ENCODE measurements around the gene CACNA2D2. TPM values are rescaled to one million over a fixed set of nuclear protein-coding genes. Genes with fewer than 3 reads are reported as not detected.

The CACNA2D2 gene
- total RNA-seq, 1 experiment from 2014 or later: not detected

GRCh38 chr3:50455161-50456018, 48.0 kb downstream of the CACNA2D2 start:
- CTCF ChIA-PET: interaction anchor here (0.6 kb wide), 1 partner anchor 72 kb away, joined by 3 read pairs; no protein-coding TSS in a partner anchor
- peaks cover 48% of the 10 kb centered on the region for H3K27me3 ChIP-seq (ENCODE audit: insufficient read depth, low read depth)
- H3K4me2 ChIP-seq: no peak overlapping the region
- DNase-seq: no peak
- no peaks in the 10 kb centered on the region for H3K9me2 ChIP-seq (ENCODE audit: insufficient read depth)
- intact Hi-C loops (cut with micrococcal nuclease; ENCODE audit: unreplicated experiment): no loop called here
- TF ChIP-seq EZH2 (IDR thresholded peaks at IDR 0.05; ENCODE audit: low read depth) (no peak), CTCF (conservative IDR thresholded peaks at IDR 0.05) (no peak)
- BruUV-seq (replicated peaks): no TSS peak
- no peaks in the 10 kb centered on the region for H3K79me2 ChIP-seq (ENCODE audit: low read depth)
- no peaks in the 10 kb centered on the region for H3F3A ChIP-seq (ENCODE audit: insufficient read depth, low read depth)
- no peak overlapping the region for H3K27ac ChIP-seq
- H3K9me3 ChIP-seq (ENCODE audit: insufficient read depth, low read depth): no peaks in the 10 kb centered on the region
- no peak overlapping the region for H3K4me3 ChIP-seq
- no peaks in the 10 kb centered on the region for H3K4me1 ChIP-seq (replicated peaks; ENCODE audit: insufficient read depth)
- H3K36me3 ChIP-seq (ENCODE audit: low read depth): no peaks in the 10 kb centered on the region
- H4K20me1 ChIP-seq (ENCODE audit: insufficient read depth): no peaks in the 10 kb centered on the region
- POLR2A ChIA-PET (ENCODE audit: unreplicated experiment): no interaction called here
- no peak overlapping the region for H2AFZ ChIP-seq

- no peaks in the 10 kb centered on the region for H3K9me2 ChIP-seq (ENCODE audit: insufficient read depth)
- no peak overlapping the region for H3K4me2 ChIP-seq
- H3K79me2 ChIP-seq (ENCODE audit: low read depth): no peaks in the 10 kb centered on the region
- POLR2A ChIA-PET (ENCODE audit: unreplicated experiment): no interaction called here
- H3F3A ChIP-seq (ENCODE audit: insufficient read depth, low read depth): no peaks in the 10 kb centered on the region
- no peak overlapping the region for H3K27ac ChIP-seq
- no peak overlapping the region for H2AFZ ChIP-seq
- H3K27me3 ChIP-seq (ENCODE audit: insufficient read depth, low read depth): peaks cover 48% of the 10 kb centered on the region
- no peaks in the 10 kb centered on the region for H3K36me3 ChIP-seq (ENCODE audit: low read depth)
- no peaks in the 10 kb centered on the region for H3K4me1 ChIP-seq (replicated peaks; ENCODE audit: insufficient read depth)
- no peak for DNase-seq
- TF ChIP-seq EZH2 (IDR thresholded peaks at IDR 0.05; ENCODE audit: low read depth): no peak
- no peak for TF ChIP-seq CTCF (conservative IDR thresholded peaks at IDR 0.05)
- CTCF ChIA-PET: interaction anchor here (0.6 kb wide), 1 partner anchor 73 kb away, joined by 3 read pairs; no protein-coding TSS in a partner anchor
- H3K4me3 ChIP-seq: no peak overlapping the region
- no TSS peak for BruUV-seq (replicated peaks)
- intact Hi-C loops (cut with micrococcal nuclease; ENCODE audit: unreplicated experiment): no loop called here
- H4K20me1 ChIP-seq (ENCODE audit: insufficient read depth): no peaks in the 10 kb centered on the region
- H3K9me3 ChIP-seq (ENCODE audit: insufficient read depth, low read depth): no peaks in the 10 kb centered on the region
These were observed 48.9 kb downstream of the CACNA2D2 start for GRCh38 chr3:50454481-50455070.

GRCh38 chr3:50453907-50454306, 49.5 kb downstream of the CACNA2D2 start:
- no peaks in the 10 kb centered on the region for H3K36me3 ChIP-seq (ENCODE audit: low read depth)
- no peaks in the 10 kb centered on the region for H4K20me1 ChIP-seq (ENCODE audit: insufficient read depth)
- no peak for TF ChIP-seq EZH2 (IDR thresholded peaks at IDR 0.05; ENCODE audit: low read depth)
- no peak for TF ChIP-seq CTCF (conservative IDR thresholded peaks at IDR 0.05)
- no peak overlapping the region for H3K27ac ChIP-seq
- H3F3A ChIP-seq (ENCODE audit: insufficient read depth, low read depth): no peaks in the 10 kb centered on the region
- H3K79me2 ChIP-seq (ENCODE audit: low read depth): no peaks in the 10 kb centered on the region
- ChIA-PET CTCF (no interaction called here), POLR2A (ENCODE audit: unreplicated experiment) (no interaction called here)
- intact Hi-C loops (cut with micrococcal nuclease; ENCODE audit: unreplicated experiment): no loop called here
- no peak overlapping the region for H3K4me3 ChIP-seq
- DNase-seq: no peak
- H3K9me3 ChIP-seq (ENCODE audit: insufficient read depth, low read depth): no peaks in the 10 kb centered on the region
- H2AFZ ChIP-seq: no peak overlapping the region
- H3K4me1 ChIP-seq (replicated peaks; ENCODE audit: insufficient read depth): no peaks in the 10 kb centered on the region
- no peaks in the 10 kb centered on the region for H3K9me2 ChIP-seq (ENCODE audit: insufficient read depth)
- no TSS peak for BruUV-seq (replicated peaks)
- peaks cover 48% of the 10 kb centered on the region for H3K27me3 ChIP-seq (ENCODE audit: insufficient read depth, low read depth)
- H3K4me2 ChIP-seq: no peak overlapping the region

Measured in PC-9 (cell line).